HepG2 (cell line): ENCODE results near the gene ZMYND12. TPM values are rescaled to one million over a fixed set of nuclear protein-coding genes. Genes with fewer than 3 reads are reported as not detected.

Experiments used
- CBX5 ChIP-seq: sonication (generic); formaldehyde crosslinking; IDR thresholded peaks from 2 replicates; pipeline ENCODE4 v1.4.0; 2020; ENCODE audit warnings: missing genetic modification reagents, borderline replicate concordance
- POLR2AphosphoS5 ChIP-seq: IDR thresholded peaks from 2 replicates; pipeline ENCODE4 v1.6.1; 2012; ENCODE audit warnings: low read depth, low read length
- SMAD3 ChIP-seq: sonication (generic); formaldehyde crosslinking; IDR thresholded peaks from 2 replicates; pipeline ENCODE4 v1.4.0; 2020; ENCODE audit warnings: missing genetic modification reagents
- TAF1 ChIP-seq: sonication (generic); formaldehyde crosslinking; IDR thresholded peaks from 2 replicates; pipeline ENCODE4 v1.4.0; 2020; ENCODE audit warnings: missing genetic modification reagents
- TCF12 ChIP-seq, 2 experiments: fragments of 450-650 bp in 1 of 2; sonication (generic) in 1 of 2; formaldehyde crosslinking in 1 of 2; IDR thresholded peaks; 2 replicates each; pipeline versions ENCODE4 v1.6.1 to v1.8.0; 2017 to 2022; ENCODE audit warnings: antibody characterized with exemption in 1 of 2, mild to moderate bottlenecking in 1 of 2, missing genetic modification reagents in 1 of 2, moderate library complexity in 1 of 2
- ZBTB2 ChIP-seq: sonication (generic); formaldehyde crosslinking; IDR thresholded peaks from 2 replicates; pipeline ENCODE4 v1.8.0; 2022; ENCODE audit warnings: low read depth, missing genetic modification reagents
- ZBTB37 ChIP-seq: sonication (generic); formaldehyde crosslinking; IDR thresholded peaks from 2 replicates; pipeline ENCODE4 v1.4.0; 2020; ENCODE audit warnings: mild to moderate bottlenecking, missing genetic modification reagents
- ZBTB46 ChIP-seq: sonication (generic); formaldehyde crosslinking; IDR thresholded peaks from 2 replicates; pipeline ENCODE4 v1.4.0; 2020; ENCODE audit warnings: mild to moderate bottlenecking, missing genetic modification reagents, borderline replicate concordance
- ZNF121 ChIP-seq: sonication (generic); formaldehyde crosslinking; IDR thresholded peaks from 2 replicates; pipeline ENCODE4 v1.5.0; 2020; ENCODE audit warnings: mild to moderate bottlenecking, missing genetic modification reagents
- ZNF318 ChIP-seq: sonication (generic); formaldehyde crosslinking; IDR thresholded peaks from 2 replicates; pipeline ENCODE4 v1.4.0; 2020; ENCODE audit warnings: mild to moderate bottlenecking, missing genetic modification reagents
- ZNF552 ChIP-seq: sonication (generic); formaldehyde crosslinking; IDR thresholded peaks from 2 replicates; pipeline ENCODE4 v1.9.0; 2022; ENCODE audit warnings: missing genetic modification reagents, mild to moderate bottlenecking, borderline replicate concordance
- ZNF839 ChIP-seq: sonication (generic); formaldehyde crosslinking; IDR thresholded peaks from 2 replicates; pipeline ENCODE4 v1.4.0; 2020; ENCODE audit warnings: missing genetic modification reagents, mild to moderate bottlenecking, borderline replicate concordance
- polyA plus RNA-seq, 8 experiments: library from polyadenylated mRNA; depleted of rRNA in 3 of 8; stranded (reverse) in 7 of 8; unstranded in 1 of 8; fragments of >200 nt; fragmentation: Illumina TruSeq in 4 of 8; extraction: Trizol in 4 of 8; gene quantifications; 2 replicates each; pipeline versions ENCODE4 v1.2.1 to v1.2.3, GENCODE V29; 2011 to 2016; ENCODE audit warnings: low read depth in 4 of 8, missing spikeins in 1 of 8, mixed read lengths in 1 of 8; ENCODE audit not compliant: insufficient read depth in 1 of 8
- total RNA-seq, 5 experiments: library from RNA; depleted of rRNA; stranded (reverse); fragments of >200 nt; fragmentation: Illumina TruSeq; extraction: Trizol; gene quantifications; 2 replicates each; pipeline ENCODE4 v1.2.3, GENCODE V29; 2016; ENCODE audit warnings: low read depth in 1 of 5
- TF ChIP-seq, protein P1 (sequence below): sonication (generic); formaldehyde crosslinking; conservative IDR thresholded peaks from 2 replicates; pipeline ENCODE4 v1.8.1; 2023; ENCODE audit warnings: missing genetic modification reagents

The ZMYND12 gene
- total and polyA plus RNA-seq, 2 of the 13 experiments (the other 11 are each of a cell fraction or from before 2014, with no cell fraction given) = 0.13 to 0.71 TPM

DNA sequence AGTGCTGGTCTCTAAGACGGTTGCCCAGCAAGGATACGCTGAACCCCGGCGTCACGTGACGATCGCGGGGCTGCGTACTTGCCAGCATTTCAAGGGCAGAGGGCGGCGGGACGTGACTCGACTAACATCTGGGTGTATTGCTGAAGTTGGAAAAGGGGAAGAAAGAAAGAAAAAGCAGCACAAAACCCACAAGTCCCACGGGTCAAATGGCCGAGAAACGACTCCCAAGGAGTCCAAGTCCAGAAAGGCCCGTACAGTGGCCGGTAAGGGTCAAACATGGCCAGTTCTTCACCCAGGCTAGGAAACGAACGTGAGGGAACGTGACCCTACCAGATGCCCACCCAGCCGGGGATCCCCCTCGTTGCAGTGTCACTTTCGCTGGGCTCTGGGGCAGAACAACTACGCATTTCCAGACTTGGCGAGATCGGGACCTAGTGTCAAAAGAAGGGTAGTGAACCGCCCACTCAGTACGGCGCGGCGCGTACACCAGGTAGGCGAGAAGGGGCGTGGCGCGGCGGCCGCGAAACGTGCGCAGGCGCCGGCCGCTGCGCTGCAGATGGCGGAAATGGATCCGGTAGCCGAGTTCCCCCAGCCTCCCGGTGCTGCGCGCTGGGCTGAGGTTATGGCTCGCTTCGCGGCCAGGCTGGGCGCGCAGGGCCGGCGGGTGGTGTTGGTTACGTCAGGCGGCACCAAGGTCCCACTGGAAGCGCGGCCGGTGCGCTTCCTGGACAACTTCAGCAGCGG, at the start of gene ZMYND12, which contains the start of gene PPCS (continued):
- peak; percentile 97 for TF ChIP-seq TAF1 (CRISPR knock-in tag)
- TF ChIP-seq POLR2AphosphoS5 = peak; percentile 61
- TF ChIP-seq SMAD3 (CRISPR knock-in tag) = no peak
- 0 out of 2 replicates have a peak, but pooled peaks have one; percentile 7 for TF ChIP-seq ZNF318 (CRISPR knock-in tag)
- TF ChIP-seq, protein P1, sequence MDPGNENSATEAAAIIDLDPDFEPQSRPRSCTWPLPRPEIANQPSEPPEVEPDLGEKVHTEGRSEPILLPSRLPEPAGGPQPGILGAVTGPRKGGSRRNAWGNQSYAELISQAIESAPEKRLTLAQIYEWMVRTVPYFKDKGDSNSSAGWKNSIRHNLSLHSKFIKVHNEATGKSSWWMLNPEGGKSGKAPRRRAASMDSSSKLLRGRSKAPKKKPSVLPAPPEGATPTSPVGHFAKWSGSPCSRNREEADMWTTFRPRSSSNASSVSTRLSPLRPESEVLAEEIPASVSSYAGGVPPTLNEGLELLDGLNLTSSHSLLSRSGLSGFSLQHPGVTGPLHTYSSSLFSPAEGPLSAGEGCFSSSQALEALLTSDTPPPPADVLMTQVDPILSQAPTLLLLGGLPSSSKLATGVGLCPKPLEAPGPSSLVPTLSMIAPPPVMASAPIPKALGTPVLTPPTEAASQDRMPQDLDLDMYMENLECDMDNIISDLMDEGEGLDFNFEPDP = no peak
- TF ChIP-seq TCF12 (IDR thresholded peaks at IDR 0.05) = no peak
- no peak; the same call in 1 of the 2 replicates for TF ChIP-seq TCF12 (CRISPR knock-in tag; IDR thresholded peaks at IDR 0.05)
- no peak for TF ChIP-seq ZBTB37 (CRISPR knock-in tag)
- TF ChIP-seq ZNF121 (CRISPR knock-in tag) = no peak
- no peak for TF ChIP-seq ZBTB46 (CRISPR knock-in tag)
- TF ChIP-seq ZNF552 (CRISPR knock-in tag) = peak; percentile 96; the same call in 1 of the 2 replicates
- 0 out of 2 replicates have a peak, but pooled peaks have one; percentile 53 for TF ChIP-seq ZBTB2 (CRISPR knock-in tag)
- TF ChIP-seq ZNF839 (CRISPR knock-in tag) = no peak; the same call in 1 of the 2 replicates
- peak; percentile 6; the same call in 1 of the 2 replicates for TF ChIP-seq CBX5 (CRISPR knock-in tag)
